NCI-H2196 treated with DMSO at 0.1 percent for 48 hours (cell line): ENCODE results near the gene LENEP.

Source experiments
- DNase-seq: peaks from one replicate; lab custom pipeline; 2025; ENCODE audit not compliant: unreplicated experiment; lab: John Stamatoyannopoulos, UW

Gene LENEP

GRCh38 chr1:154998818-154999570 lies 5.6 kb downstream of the LENEP start:
- DNase-seq: no peak

GRCh38 chr1:154999571-155000410 lies 6.4 kb downstream of the LENEP start:
- DNase-seq: no peak

- DNase-seq: no peak
Observed at GRCh38 chr1:155000411-155000725, 7.0 kb downstream of the LENEP start.

- peak; percentile 90 for DNase-seq
Observed at GRCh38 chr1:155000726-155001424, 7.5 kb downstream of the LENEP start.

- DNase-seq: no peak
Observed at GRCh38 chr1:155001425-155001674, 8.0 kb downstream of the LENEP start.

- DNase-seq: peak; percentile 99
Observed at GRCh38 chr1:155001675-155002463, 8.5 kb downstream of the LENEP start.

- DNase-seq: no peak
Observed at GRCh38 chr1:155002464-155003226, 9.3 kb downstream of the LENEP start, which contains the start of gene ZBTB7B. ZBTB7B (plus strand) TSS chr1:155002802; CDS start chr1:155014661, 11,859 bp downstream.

- no peak for DNase-seq
Observed at GRCh38 chr1:155003227-155003765, 9.9 kb downstream of the LENEP start.

GRCh38 chr1:155003766-155004351 lies 10.5 kb downstream of the LENEP start:
- peak; percentile 34 for DNase-seq

- no peak for DNase-seq
Observed at GRCh38 chr1:155004352-155005075, 11.1 kb downstream of the LENEP start.

GRCh38 chr1:155005076-155006011 lies 12.0 kb downstream of the LENEP start:
- no peak for DNase-seq

GRCh38 chr1:155006601-155007101 lies 13.3 kb downstream of the LENEP start:
- DNase-seq: no peak

GRCh38 chr1:155007251-155007828 lies 14.0 kb downstream of the LENEP start:
- no peak for DNase-seq

- no peak for DNase-seq
Observed at GRCh38 chr1:155008015-155008941, 14.9 kb downstream of the LENEP start.

- DNase-seq: no peak
Observed at GRCh38 chr1:155009221-155009711, 15.9 kb downstream of the LENEP start.

GRCh38 chr1:155009742-155010141 lies 16.4 kb downstream of the LENEP start:
- no peak for DNase-seq
